Liver (tissue), 3 donors: Measurements from ENCODE around the gene SLC44A1.

Source experiments
- ATF3 ChIP-seq: IDR thresholded peaks from 2 replicates; pipeline ENCODE4 v1.6.1; 2016; ENCODE audit warnings: antibody characterized with exemption
- CTCF ChIP-seq: fragments of 150-350 bp; IDR thresholded peaks from 2 replicates; pipeline ENCODE4 v1.5.1; 2017; ENCODE audit warnings: improper control_type of control experiment, low read depth, low read length; ENCODE audit not compliant: missing input control
- JUND ChIP-seq, 2 donors: IDR thresholded peaks; 2 replicates each; pipeline ENCODE4 v1.6.1; 2016; ENCODE audit warnings: antibody characterized with exemption in 2 of 2
- donor health status: healthy.
- donor health status: healthy.

DNA sequence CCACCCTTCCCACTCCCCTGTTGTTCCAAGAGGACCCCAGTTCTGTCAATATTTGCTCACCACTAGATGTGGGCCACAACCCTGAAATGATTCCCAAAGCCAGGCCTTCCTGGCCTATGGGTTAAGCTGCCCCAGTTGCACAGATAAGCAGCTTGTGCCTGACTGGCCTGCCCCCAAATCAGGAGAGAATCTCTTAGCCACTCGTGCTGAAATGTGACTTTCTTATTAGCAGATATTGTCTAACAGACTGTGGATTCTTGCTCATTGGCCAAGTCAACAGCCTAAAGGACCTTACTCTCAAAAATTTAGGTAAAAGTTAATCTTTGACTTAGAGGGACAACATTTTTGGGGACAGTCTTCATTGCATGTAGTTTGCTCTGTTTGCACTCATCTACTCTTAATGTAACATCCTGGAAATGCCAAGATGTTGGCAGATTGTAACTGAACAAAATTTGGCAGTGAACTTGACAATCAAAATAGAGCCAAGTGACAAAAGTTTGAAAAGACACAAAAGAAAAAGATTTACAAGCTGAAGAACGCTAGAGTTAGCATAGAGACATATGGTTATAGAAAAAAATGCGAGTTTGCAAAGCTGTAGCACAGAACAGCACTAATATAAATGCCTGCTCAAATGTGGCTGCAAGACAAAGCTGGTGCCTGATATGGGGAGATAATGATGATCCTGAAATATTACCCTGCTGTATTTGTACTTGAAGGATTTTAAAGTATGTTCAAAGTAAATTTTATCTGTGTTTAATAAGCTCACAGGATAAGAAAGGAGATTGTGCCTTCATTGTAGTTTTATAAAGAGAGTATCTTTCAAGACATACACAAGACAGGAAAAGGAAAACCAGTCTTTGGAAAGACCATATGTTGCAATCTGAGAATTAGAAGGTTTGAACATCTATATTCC lies 174.4 kb downstream of the SLC44A1 start:
- TF ChIP-seq CTCF (no peak), JUND (IDR thresholded peaks at IDR 0.05) (peak; percentile 64 to 89), ATF3 (peak; percentile 69)
